GM19324 (cell line): ENCODE data around the gene GHR.
"Not testable (repeated sequence)": the region's sequence is repeated elsewhere in the genome, so short reads cannot be mapped to it uniquely, and the experiment has no call there.

Experiments
- ATAC-seq: cut with Tn5 transposase; IDR thresholded peaks from one replicate; pipeline ENCODE4 v1.9.1; 2021; ENCODE audit warnings: mild to moderate bottlenecking, moderate library complexity; ENCODE audit not compliant: unreplicated experiment, low FRiP score

Gene GHR

GRCh38 chr5:42636425-42636824 lies 213.2 kb downstream of the GHR start:
- ATAC-seq = no peak

GRCh38 chr5:42636946-42637345 lies 213.7 kb downstream of the GHR start:
- no peak for ATAC-seq

GRCh38 chr5:42638972-42639371 lies 215.7 kb downstream of the GHR start:
- no peak for ATAC-seq

- no peak for ATAC-seq
These were observed 217.6 kb downstream of the GHR start for GRCh38 chr5:42640835-42641234.

GRCh38 chr5:42641336-42642005 lies 218.2 kb downstream of the GHR start:
- ATAC-seq = no peak

- ATAC-seq = no peak
These were observed 218.8 kb downstream of the GHR start for GRCh38 chr5:42642006-42642405.

GRCh38 chr5:42643360-42643759 lies 220.1 kb downstream of the GHR start:
- ATAC-seq = no peak

GRCh38 chr5:42645138-42645537 lies 221.9 kb downstream of the GHR start:
- no peak for ATAC-seq

GRCh38 chr5:42648036-42648435 lies 224.8 kb downstream of the GHR start:
- no peak for ATAC-seq

GRCh38 chr5:42648915-42649314 lies 225.7 kb downstream of the GHR start:
- ATAC-seq = no peak

GRCh38 chr5:42650084-42650483 lies 226.8 kb downstream of the GHR start:
- no peak for ATAC-seq

GRCh38 chr5:42653705-42654104 lies 230.5 kb downstream of the GHR start:
- ATAC-seq = no peak

- ATAC-seq = no peak
These were observed 231.4 kb downstream of the GHR start for GRCh38 chr5:42654645-42655044.

- ATAC-seq = no peak
These were observed 232.9 kb downstream of the GHR start for GRCh38 chr5:42655982-42656650.

- no peak for ATAC-seq
These were observed 233.4 kb downstream of the GHR start for GRCh38 chr5:42656651-42657015.

GRCh38 chr5:42659869-42660268 lies 236.6 kb downstream of the GHR start:
- not testable (repeated sequence) for ATAC-seq

GRCh38 chr5:42665857-42666256 lies 242.6 kb downstream of the GHR start:
- ATAC-seq = no peak

GRCh38 chr5:42666869-42667268 lies 243.6 kb downstream of the GHR start:
- no peak for ATAC-seq

GRCh38 chr5:42668254-42668653 lies 245.0 kb downstream of the GHR start:
- ATAC-seq = no peak

- ATAC-seq = no peak
These were observed 249.7 kb downstream of the GHR start for GRCh38 chr5:42672925-42673324.

GRCh38 chr5:42675602-42676001 lies 252.4 kb downstream of the GHR start:
- no peak for ATAC-seq

- no peak for ATAC-seq
These were observed 253.1 kb downstream of the GHR start for GRCh38 chr5:42676362-42676761.
